Choroid plexus epithelial cell (primary cell): ENCODE measurements around the gene APC2.

ENCODE experiments used
- DNase-seq: peaks from one replicate; pipeline ENCODE4 v3.0.0-alpha.2; 2010; ENCODE audit warnings: low read depth
- H3K4me3 ChIP-seq: 2 replicates; pipeline ENCODE4 v1.5.1; 2011; ENCODE audit warnings: low read depth, mild to moderate bottlenecking, control low read depth, low read length, moderate library complexity
- CTCF ChIP-seq: conservative IDR thresholded peaks from 2 replicates; pipeline ENCODE4 v1.5.1; 2011; ENCODE audit warnings: low read depth, mild to moderate bottlenecking, control low read depth, inconsistent platforms, low read length, moderate library complexity

APC2 gene

GRCh38 chr19:1492474-1493006, 42.6 kb downstream of the APC2 start:
- DNase-seq = no peak
- H3K4me3 ChIP-seq = no peak overlapping the region
- no peak for TF ChIP-seq CTCF

GRCh38 chr19:1494115-1494815, 44.3 kb downstream of the APC2 start:
- no peak overlapping the region for H3K4me3 ChIP-seq
- no peak for TF ChIP-seq CTCF
- no peak for DNase-seq

GRCh38 chr19:1495051-1495798, 45.3 kb downstream of the APC2 start:
- TF ChIP-seq CTCF = no peak
- no peak overlapping the region for H3K4me3 ChIP-seq
- no peak for DNase-seq

GRCh38 chr19:1495799-1496713, 46.1 kb downstream of the APC2 start:
- no peak for DNase-seq
- no peak for TF ChIP-seq CTCF
- no peak overlapping the region for H3K4me3 ChIP-seq

- H3K4me3 ChIP-seq = no peak overlapping the region
- TF ChIP-seq CTCF = no peak
- no peak for DNase-seq
Measured at GRCh38 chr19:1496714-1497577, 47.0 kb downstream of the APC2 start.
